GM19035 (cell line): Measurements from ENCODE around the gene C2orf68.
A peak's percentile ranks its signal among the peaks of the same experiment; 100 is the strongest.
"Not testable (repeated sequence)": the region's sequence is repeated elsewhere in the genome, so short reads cannot be mapped to it uniquely, and the experiment has no call there.

ENCODE experiments used
- ATAC-seq: cut with Tn5 transposase; IDR thresholded peaks from one replicate; pipeline ENCODE4 v1.9.1; 2021; ENCODE audit not compliant: unreplicated experiment

C2orf68 gene

DNA sequence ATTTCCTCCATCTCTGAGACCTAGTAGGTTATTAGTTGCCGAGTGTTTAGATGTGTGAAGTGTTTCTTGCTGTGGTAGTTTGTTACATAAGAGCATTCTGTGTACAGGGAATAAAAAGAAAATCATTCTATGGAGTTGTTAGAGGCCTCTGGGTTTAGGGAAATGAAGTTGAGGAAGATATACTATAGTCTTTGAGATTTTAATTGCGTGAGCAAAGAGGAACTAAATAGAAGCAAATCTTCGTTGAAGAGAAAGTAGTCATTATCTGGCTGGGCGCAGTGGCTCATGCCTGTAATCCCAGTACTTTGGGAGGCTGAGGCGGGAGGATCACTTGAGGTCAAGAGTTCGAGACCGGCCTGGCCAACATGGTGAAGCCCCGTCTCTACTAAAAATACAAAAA is 23.1 kb upstream of the C2orf68 start:
- ATAC-seq: no peak

DNA sequence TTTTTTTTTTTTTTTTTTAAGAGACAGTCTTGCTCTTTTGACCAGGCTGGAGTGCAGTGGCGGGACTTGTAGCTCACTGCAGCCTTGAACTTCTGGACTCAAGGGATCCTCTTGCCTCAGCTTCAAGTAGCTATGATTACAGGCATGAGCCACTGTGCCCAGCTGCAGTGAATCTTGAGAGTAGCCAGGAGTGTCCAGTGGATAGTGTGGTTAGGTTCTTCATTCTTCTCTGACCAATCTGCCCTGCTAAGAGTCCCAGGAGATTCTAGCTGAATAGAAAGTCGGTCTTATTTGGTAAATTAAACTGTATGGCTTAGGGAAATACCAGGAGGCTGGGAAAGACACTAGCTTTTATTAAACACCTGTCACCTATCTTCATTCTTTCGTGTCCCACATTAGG is 19.4 kb upstream of the C2orf68 start:
- no peak for ATAC-seq

DNA sequence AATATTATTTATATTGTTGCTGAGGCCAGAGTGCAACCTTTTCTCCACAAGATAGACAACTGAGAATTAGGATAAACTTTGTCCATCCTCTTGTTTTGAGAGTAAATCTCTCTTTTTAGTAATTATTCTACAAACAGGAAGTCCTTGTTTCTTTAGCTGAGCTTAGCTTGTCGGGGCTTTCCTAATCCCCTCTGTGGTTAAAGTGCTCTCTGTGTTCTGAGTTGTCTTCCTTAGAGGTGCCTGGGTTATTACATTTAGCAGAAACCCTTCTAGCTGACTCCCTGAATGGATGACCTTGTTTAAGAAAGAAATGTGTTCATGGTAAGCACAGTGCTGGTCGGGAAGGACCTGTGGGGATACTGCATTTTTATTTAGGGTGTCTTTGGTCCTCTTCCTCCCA is 16.8 kb upstream of the C2orf68 start:
- ATAC-seq: no peak

DNA sequence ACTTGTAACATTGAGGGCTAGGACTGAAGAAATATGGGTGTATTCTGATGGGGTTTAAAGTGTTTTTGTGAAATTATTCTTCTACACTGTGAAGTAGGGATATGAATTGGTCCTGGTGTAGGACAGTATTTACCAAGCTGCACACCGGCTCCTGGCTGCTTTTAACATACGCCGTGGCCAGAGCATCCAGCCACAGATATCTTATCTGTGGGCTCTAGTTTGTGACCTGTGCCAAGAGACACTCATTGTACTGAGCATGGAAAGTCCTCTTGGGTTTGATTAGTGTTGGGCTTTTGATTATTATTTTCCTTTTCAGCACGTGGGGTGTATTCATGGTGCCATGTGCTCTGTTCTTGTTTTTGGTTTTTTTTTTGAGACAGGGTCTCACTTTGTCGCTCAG is 12.1 kb upstream of the C2orf68 start:
- no peak for ATAC-seq

DNA sequence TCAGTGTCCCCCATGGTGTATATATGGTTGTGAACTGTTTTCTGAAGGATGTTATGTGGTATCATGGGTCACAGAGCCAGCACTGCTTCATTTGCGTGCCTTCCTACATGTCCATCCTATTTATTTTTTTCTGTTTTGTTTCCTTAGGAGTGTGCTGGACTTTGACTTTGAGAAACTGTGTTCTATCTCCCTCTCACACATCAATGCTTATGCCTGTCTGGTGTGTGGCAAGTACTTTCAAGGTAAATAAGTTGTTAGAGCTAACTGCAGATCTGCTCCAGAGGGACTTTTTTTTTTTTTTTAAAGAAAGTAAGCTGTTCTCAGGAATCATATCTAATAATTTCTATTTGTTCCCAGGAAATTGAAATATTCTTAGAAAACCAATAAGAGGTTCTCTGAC is 9.5 kb upstream of the C2orf68 start:
- no peak for ATAC-seq

DNA sequence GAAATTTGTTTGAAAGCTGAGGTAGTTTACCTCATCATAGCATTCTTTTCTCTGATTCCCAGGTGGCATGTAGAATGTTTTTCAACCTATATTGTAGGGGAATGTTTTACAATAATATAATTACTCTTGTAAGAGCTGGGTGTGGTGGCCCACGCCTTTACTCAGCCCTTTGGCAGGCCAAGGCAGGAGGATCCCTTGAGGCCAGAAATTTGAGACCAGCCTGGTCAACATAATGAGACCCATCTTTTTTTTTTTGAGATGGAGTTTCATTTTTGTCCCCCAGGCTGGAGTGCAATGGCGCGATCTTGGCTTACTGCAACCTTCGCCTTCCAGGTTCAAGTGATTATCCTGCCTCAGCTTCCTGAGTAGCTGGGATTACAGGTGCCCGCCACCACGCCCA is 7.8 kb upstream of the C2orf68 start:
- ATAC-seq: no peak

DNA sequence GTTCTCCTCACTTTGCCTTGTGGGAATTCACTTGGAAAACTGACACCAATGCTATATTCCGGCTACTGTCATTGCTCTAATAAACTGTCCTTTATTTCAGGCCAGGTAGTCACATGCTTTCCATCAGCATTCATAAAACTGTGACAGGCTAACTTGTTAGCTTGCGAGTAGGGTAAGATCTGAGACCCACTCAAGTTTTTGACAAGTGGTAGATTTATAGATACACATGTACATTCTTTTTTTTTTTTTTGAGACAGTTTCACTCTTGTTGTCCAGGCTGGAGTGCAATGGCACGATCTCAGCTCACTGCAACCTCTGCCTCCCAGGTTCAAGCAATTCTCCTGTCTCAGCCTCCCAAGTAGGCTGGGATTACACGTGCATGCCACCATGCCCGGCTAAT is 5.9 kb upstream of the C2orf68 start:
- ATAC-seq: not testable (repeated sequence)

DNA sequence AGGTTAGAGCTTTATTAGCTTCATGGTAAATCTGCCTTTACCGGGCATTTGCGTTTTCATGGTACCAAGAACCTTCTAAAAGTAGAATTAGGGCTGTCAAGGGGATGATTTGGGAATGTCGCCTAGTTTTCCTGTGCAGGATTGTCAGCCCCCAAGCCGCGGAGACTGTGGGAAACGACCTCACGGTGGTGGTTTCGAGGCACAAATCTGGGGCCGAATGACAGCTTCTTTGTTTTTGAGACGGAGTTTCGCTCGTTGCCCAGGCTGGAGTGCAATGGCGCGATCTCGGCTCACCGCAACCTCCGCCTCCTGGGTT is 3.5 kb upstream of the C2orf68 start:
- no peak for ATAC-seq

DNA sequence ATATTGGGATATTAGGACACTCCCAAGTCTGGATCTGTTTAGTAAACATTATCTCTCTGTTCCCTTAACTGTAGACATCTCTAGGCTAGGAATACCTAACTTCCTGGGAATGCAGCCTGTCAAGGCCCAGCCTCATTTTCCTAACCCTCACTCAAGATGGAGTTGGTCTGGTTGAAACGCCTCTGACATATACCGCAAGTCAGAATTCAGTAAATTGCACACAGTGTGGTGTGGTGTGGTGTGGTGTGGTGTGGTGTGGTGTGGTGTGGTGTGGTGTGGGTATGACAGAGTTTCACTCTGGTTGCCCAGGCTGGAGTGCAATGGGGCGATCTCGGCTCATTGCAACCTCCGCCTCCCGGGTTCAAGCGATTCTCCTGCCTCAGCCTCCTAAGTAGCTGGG is 2.9 kb upstream of the C2orf68 start:
- not testable (repeated sequence) for ATAC-seq

DNA sequence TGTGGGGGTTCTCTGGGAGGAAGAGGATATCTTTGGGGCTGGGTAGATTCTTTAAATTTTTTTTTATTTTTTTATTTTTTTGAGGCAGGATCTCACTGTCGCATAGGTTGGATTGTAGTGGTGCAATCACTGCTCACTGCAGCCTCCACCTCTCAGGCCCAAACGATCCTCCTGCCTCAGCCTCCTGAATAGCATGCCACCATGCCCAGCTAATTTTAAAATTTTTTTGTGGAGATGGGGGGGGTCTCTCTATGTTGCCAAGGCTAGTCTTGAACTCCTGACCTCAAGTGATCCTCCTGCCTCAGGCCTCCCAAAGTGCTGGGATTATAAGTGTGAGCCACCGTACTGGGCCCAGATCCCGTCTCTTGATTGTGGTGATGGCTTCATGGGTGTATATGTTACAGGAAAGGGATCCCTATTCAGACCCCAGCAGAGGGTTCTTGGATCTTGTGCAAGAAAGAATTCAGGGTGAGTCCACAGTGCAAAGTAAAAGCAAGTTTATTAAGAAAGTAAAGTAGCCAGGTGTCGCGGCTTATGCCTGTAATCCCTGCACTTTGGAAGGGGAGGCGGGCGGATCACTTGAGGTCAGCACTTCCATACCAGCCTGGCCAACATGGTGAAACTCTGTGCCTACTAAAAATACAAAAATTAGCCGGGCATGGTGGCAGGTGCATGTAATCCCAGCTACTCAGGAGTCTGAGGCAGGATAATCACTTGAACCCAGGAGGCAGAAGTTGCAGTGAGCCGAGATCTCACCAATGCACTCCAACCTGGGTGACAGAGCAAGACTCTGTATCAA is 2.0 kb upstream of the C2orf68 start:
- ATAC-seq: no peak

DNA sequence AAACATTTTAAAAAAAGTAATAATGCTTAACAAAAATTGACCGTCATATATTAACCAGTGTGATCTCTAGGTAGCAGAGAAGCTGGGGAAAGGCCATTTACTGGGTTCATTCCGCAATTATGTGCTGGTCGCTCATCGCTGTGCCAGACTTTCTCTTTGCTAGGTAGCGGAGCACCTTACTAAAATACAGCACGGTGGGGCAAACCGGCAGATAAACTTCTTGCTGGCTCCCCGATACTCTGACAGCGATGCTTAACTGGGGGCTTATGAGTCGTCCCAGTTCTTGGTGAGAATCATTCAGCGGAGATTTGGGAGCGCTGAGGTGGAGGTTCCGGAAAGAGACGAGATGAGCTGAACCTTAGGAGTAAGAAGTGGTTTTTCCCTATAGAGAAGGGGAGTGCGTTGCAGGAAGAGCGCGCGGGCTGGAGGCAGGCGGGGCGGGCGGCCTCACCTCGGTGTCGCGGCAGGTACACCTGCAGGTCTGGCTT is 605 bp downstream of the C2orf68 start:
- ATAC-seq: no peak

DNA sequence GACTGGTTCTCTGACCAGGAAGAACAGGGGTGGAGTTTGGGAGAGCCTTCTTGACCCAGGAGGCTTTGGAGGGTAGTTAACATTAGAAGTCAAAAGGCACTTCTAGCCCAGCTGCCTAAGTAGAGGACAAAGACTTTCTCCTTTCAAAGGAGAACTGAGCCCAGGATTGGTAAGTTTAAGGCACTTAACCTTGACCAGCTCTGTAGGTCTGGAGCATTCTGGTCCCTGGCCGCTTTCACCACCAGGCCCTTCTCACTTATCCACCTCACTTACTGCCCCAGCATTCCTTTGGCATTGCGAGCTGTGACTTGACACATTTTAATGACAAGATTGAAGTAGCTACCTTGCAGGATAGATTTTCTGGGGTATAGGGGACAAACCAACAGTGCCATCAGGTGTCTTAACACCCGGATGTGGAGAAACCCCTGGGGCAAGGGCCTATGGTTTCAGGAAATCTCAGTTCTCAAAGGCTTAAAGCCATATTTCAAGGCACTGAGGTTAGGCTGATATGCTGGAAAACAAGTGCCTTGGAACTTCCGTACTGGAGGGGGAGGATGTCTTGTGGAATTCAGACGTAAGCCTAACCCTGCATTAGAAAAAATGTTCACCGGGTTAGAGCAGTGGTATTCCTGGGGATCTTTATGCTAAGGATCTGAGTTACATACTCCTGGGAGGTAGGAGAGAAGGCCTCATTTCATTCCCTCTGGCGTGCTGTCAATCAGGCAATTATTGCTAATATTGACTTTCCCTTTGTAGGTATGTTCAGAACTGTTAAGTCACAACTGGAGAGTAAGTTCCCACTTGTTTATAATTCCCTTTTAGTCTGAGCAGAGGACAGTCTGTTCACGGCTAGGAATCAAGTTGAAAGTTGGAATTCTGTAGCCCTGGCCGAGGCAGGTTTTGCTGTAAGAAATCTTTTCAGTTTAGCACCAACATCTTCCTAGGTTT is 4.3 kb downstream of the C2orf68 start:
- ATAC-seq: no peak

DNA sequence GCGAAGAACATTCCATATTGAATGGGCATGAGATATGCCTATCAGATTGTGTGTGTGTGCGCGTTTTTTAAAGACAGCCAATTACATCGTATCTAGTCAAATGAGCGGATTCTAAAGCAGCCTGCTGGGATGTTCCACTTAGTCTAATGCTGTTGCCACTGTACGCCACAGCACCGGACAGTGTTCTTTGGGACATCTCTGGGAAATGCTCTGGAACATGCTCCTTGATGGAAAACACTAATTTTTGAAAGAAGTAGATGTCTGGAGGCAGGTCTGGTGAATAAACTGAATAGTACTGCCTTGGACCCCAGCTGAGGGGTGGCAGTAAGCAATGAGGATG is 5.8 kb downstream of the C2orf68 start:
- no peak for ATAC-seq

DNA sequence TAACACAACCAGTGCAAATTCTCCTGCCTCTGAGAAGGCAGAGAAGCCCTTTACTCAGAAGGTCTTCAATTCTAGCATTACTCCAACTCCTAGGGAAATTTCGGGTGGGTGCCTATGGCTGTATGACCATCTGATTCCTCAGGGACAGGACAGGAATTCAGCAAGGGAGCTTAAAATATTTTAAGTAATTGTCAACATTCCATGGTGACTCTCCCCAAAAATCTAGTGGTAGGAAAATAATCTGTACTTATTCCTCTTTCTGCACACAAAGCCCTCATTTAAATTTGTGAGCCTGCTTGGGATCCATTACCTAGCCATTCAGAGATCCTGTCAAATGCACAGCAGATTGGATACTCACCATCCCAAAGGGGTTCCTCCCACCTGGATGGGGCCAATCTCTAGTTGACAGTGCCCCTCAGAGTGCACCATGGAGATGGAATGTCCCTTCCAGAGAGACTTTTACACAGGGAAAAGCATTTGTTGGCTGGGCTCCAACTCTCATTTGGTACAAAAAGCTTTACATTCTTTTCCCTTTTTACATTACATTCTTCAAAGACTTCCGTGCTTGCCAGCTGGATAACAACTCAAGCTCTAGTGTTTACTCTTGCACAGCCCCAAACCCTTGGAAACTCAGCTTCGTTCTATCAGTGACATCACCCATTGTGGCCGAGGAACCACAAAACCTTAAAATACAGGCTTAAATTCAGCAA is 6.3 kb downstream of the C2orf68 start:
- ATAC-seq: no peak

DNA sequence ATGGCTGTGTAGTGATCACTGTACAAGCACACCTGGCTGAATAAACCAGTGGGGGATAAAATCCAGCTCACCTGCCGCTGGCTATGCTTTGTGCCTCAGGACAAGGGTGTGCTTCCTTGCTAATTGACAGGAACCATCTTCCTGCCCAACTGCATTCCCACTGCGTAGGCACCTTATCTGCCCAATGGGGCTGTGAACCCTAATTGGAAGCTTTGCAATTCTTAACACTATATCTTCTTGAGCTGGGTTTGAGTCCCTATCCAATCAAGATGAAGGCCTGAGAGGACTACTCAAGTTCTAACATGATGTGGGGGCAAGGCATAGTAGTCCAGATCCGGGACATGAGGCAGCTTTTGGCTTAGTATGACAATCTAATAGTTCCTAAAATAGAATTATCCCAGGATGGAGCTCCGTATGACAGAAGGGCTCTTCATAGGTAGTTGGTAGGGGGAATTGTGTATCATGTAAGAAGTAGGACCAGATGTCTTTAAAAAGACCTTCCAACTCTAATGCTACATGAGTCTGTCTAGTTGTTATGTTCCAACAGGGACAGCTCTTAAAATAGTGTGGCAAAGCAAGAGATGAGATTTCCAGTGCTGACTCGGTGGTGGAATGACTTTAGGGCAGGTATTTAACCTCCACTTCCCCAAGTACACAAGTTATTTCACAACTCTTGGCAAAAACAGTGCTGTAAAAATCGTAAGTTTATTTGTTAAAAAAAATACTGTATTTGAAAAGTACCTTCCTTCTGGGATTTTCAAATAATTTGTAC is 7.1 kb downstream of the C2orf68 start:
- no peak for ATAC-seq

DNA sequence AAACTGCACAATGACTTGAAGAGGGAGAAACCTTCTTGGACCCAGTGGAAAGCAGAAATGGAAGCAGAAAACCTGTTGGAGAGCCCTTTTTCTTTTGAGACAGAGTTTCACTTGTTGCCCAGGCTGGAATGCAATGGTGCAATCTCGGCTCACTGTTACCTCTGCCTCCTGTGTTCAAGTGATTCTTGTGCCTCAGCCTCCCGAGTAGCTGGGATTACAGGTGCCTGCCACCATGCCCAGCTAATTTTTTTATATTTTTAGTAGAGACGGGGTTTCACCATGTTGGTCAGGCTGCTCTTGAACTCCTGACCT is 7.8 kb downstream of the C2orf68 start:
- not testable (repeated sequence) for ATAC-seq

DNA sequence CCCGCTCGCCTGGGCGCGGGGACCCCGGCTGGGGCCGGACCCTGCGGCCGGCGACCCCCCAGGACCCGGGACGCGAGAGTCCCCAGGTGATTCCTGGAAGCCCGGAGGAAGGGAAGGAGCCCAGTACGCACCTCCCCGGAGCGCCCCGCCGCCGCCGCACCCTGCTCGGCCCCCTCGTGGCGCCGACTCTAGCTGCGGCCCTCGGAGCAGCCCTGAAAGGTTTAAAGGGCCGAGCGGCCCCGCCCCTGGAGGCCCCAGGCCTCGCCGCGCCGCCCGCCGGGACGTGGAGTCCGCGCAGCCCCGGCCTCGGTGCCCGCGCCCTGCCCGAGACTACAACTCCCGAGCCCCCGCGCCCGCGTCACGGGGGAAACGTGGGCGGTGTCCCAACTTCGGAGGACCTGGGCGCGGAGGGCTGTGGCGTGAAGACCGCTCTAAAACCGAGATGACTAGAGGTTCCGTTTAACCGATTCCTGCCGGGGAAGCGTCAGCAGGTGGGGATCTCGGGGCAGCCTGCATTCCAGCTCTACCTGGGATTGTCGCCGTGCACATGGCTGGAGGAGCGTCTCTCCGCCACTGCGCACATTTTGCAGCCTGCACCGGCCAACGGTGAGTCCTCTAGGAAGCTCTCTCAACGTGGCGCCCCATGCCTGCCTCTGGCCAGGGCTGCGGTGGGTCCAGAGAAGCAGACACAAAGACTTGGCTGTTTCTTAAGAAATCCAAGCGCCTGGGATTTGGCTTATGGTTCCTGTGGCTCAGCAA is 9.2 kb downstream of the C2orf68 start, which contains the start of gene TMEM150A:
Gene TMEM150A (minus strand): TSS at position 223 of the 759 bp plus-strand sequence. CDS start 750 bp downstream, outside the sequence.
- peak; percentile 95 for ATAC-seq

DNA sequence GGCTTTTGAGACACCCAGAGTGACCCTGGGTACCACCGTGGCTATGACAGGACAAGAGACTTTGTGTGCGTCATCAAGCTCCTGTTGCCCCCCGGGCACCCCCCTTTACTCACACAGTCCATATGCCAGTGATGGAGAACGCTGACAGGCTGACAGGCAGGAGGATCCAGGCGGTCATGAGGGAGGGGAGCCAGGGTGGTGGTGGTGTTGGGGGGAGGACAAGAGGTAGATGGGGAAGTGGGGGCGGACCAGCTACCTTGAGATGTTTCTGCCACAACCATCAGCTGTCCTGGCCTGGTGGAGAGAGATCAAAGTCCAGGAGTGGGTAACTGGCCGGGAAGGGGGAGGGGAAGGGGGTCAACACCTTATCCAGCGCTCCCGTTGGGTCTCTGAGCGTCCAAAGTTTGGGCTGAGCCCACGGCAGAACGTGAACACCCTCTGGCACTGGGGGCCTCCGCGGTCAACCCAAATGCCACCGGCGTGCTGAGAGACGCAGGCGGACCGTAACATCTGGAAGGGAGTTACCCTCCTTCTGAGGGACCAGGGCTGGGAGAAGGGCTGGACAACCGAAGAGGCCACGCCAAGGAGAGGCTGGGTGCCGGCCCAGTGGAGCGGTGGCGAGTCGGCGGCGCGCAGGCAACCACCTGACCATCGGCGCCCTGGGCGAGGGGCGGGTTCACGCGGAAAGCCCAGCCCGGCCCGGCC is 9.9 kb downstream of the C2orf68 start:
- peak; percentile 43 for ATAC-seq

DNA sequence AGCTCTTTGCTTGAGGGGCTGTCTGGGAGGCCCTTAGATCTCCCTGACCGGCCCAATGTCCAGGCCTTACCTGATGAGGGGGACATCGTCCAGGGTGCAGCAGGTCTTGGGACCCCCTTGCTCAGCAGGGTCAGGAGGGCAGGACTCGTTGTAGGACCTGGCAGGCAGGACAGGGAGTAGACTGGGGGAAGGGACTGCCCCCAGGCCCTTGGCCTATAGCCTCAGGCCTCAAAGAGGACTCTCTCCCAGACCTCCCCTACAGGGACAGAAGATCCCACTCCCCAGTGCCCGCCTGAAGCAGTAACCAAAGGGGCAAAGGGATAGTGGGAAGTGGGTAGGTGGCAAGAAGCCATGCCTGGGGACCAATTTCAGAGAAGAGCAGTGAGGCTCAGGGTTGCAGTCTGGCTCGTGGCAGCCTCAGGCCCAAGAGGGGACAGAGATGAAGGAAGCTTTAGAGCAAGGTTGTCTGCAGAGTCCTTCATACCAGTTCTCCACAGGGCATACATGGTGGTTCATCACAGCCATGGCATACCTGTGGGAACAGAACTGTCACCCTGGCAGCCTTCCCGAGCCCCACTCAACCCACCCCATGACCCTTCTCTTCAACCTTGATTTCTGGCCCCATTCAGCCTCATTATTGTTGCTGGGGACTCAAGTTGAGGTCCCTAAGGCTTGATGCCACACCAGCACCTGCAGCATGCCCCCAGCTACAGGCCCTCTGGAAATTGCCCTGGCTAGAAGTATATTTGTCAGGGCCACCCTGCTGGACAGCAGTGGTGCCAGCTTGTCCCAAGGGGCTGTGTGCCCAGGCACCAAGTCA is 10.7 kb downstream of the C2orf68 start:
- ATAC-seq: no peak
